Right lobe of liver (tissue), 6 donors: ENCODE measurements around the gene NADSYN1. TPM values are rescaled to one million over a fixed set of nuclear protein-coding genes. Genes with fewer than 3 reads are reported as not detected.
"Not testable (repeated sequence)": the region's sequence is repeated elsewhere in the genome, so short reads cannot be mapped to it uniquely, and the experiment has no call there.

Experiments used
- ATAC-seq, 4 donors: fragments of 200-7000 bp; cut with Tn5 transposase; one replicate each; pipeline ENCODE4 v1.9.1; 2020; ENCODE audit warnings: mild to moderate bottlenecking in 4 of 4, moderate library complexity in 4 of 4
- DNase-seq, 3 donors: peaks; one replicate each; pipeline ENCODE4 v3.0.0-alpha.2; 2020
- H3K27ac ChIP-seq, 3 donors: fragments of 200-600 bp; one replicate each; pipeline ENCODE4 v1.8.0; 2022
- H3K27me3 ChIP-seq, 2 donors: fragments of 200-600 bp; one replicate each; pipeline ENCODE4 v1.8.0; 2022
- H3K36me3 ChIP-seq, 4 donors: fragments of 200-600 bp; sonication (generic) in 1 of 4; one replicate each; pipeline versions ENCODE4 v1.5.1 to v1.8.0; 2017 to 2022; ENCODE audit warnings: control low read depth in 1 of 4
- H3K4me1 ChIP-seq, 4 donors: fragments of 200-600 bp; sonication (generic) in 1 of 4; one replicate each; pipeline versions ENCODE4 v1.5.1 to v1.8.0; 2017 to 2022; ENCODE audit warnings: control low read depth in 1 of 4
- H3K4me3 ChIP-seq, 3 donors: fragments of 200-600 bp; one replicate each; pipeline ENCODE4 v1.8.0; 2022
- H3K9me3 ChIP-seq, 4 donors: fragments of 200-600 bp; sonication (generic) in 1 of 4; one replicate each; pipeline versions ENCODE4 v1.5.1 to v1.8.0; 2017 to 2022; ENCODE audit warnings: control low read depth in 1 of 4
- CTCF ChIP-seq, 4 donors: fragments of 200-600 bp in 3 of 4; fragments of 450-650 bp in 1 of 4; IDR thresholded peaks; one replicate each; pipeline versions ENCODE4 v1.5.1 to v1.8.0; 2016 to 2022; ENCODE audit warnings: antibody characterized with exemption in 4 of 4, mild to moderate bottlenecking in 2 of 4
- POLR2A ChIP-seq: fragments of 450-650 bp; IDR thresholded peaks from one replicate; pipeline ENCODE4 v1.6.1; 2017; ENCODE audit warnings: antibody characterized with exemption, mild to moderate bottlenecking
- WGBS: methylation state at CpG from one replicate; pipeline ENCODE4 v1.1.6; 2018; ENCODE audit warnings: low coverage, low lambda C conversion rate; ENCODE audit not compliant: insufficient coverage; ENCODE audit errors: missing lambda C conversion rate; 5-methylcytosine and 5-hydroxymethylcytosine counted together
- intact Hi-C, 2 donors: fragments of 100-400 bp; cut with DNase I; formaldehyde crosslinking; loops; one replicate each; pipeline versions ENCODE4 v1.11.2 to v1.14.1; 2022
- total RNA-seq, 6 experiments: library from RNA; depleted of rRNA in 2 of 6; stranded (reverse); fragments of >200 nt in 2 of 6; fragmentation: NEBNext Ultra II Directional in 3 of 6; extraction: Animal tissue kit (Norgen Biotek cat#: 25700) in 3 of 6; gene quantifications; one replicate each; pipeline versions ENCODE4 v1.1.0 to v1.2.4, GENCODE V29; 2016 to 2023
- donor health status: DM: no; HTN: yes; CAD: no.
- donor health status: DM: no; HTN: no; CAD: no.
- donor health status: DM: no; HTN: no; CAD: no.
- donor health status: DM: no; HTN: yes; CAD: no.
- donor health status: DM: no; HTN: yes; CAD: no.

NADSYN1 gene
- total RNA-seq, 6 experiments from 2014 or later, result 26.4 to 54.7 (median 35.4) TPM

GRCh38 chr11:71519546-71519945 is 66.5 kb downstream of the NADSYN1 start:
- H3K4me3 ChIP-seq, result no peak overlapping the region
- DNase-seq, result peak in 1 of 3 donors; percentile 24

GRCh38 chr11:71525188-71525937 is 72.4 kb downstream of the NADSYN1 start:
- no peaks in the 10 kb centered on the region for H3K36me3 ChIP-seq
- no peaks in the 10 kb centered on the region for H3K9me3 ChIP-seq
- peaks cover 0 to 26% (median 11%) of the 10 kb centered on the region in 4 donors for H3K4me1 ChIP-seq
- no peak overlapping the region for H3K4me3 ChIP-seq
- WGBS, result 60% methylated on average over 2 of the region's 3 CpGs
- no peak for TF ChIP-seq POLR2A
- TF ChIP-seq CTCF (IDR thresholded peaks at IDR 0.05), result no peak
- no peaks in the 10 kb centered on the region for H3K27me3 ChIP-seq
- ATAC-seq, result peak; percentile 3 to 51 (median 15)
- intact Hi-C loops, result no loop called here
- peak in 1 of 3 donors; percentile 3 for DNase-seq
- H3K27ac ChIP-seq, result peak overlapping the region; percentile 72 to 79 (median 76)

More at GRCh38 chr11:71519546-71519945, 66.5 kb downstream of the NADSYN1 start:
- intact Hi-C loops, result no loop called here
- whole genome bisulfite sequencing, result 84% methylated on average over 5 of the region's 10 CpGs
- no peak for ATAC-seq
- H3K27me3 ChIP-seq, result no peaks in the 10 kb centered on the region
- TF ChIP-seq POLR2A (no peak), CTCF (IDR thresholded peaks at IDR 0.05) (no peak)
- no peaks in the 10 kb centered on the region for H3K4me1 ChIP-seq
- no peaks in the 10 kb centered on the region for H3K9me3 ChIP-seq
- no peaks in the 10 kb centered on the region for H3K36me3 ChIP-seq
- H3K27ac ChIP-seq, result no peak overlapping the region

- peak overlapping the region; percentile 72 to 79 (median 76) for H3K27ac ChIP-seq
- H3K9me3 ChIP-seq, result no peaks in the 10 kb centered on the region
- intact Hi-C loops, result no loop called here
- ATAC-seq, result peak; percentile 63 to 84 (median 82)
- WGBS, result 50% methylated on average over 1 of the region's 2 CpGs
- peak in 1 of 3 donors; percentile 56 for DNase-seq
- H3K27me3 ChIP-seq, result no peaks in the 10 kb centered on the region
- no peak for TF ChIP-seq POLR2A
- no peaks in the 10 kb centered on the region for H3K36me3 ChIP-seq
- peaks cover 0 to 26% (median 11%) of the 10 kb centered on the region in 4 donors for H3K4me1 ChIP-seq
- no peak overlapping the region for H3K4me3 ChIP-seq
Observed at GRCh38 chr11:71525938-71526495, 73.0 kb downstream of the NADSYN1 start.

- peak within 1 kb of the TSS; percentile 72 to 79 (median 76) for H3K27ac ChIP-seq
- peak in 2 of 3 donors; percentile 58 to 73 for DNase-seq
- intact Hi-C loops, result not testable (repeated sequence)
Observed at GRCh38 chr11:71526796-71527575, 74.0 kb downstream of the NADSYN1 start, which contains the start of gene KRTAP5-7. Gene KRTAP5-7 (plus strand): TSS chr11:71527267. CDS start chr11:71527301, 34 bp downstream.

GRCh38 chr11:71527576-71528210 is 74.7 kb downstream of the NADSYN1 start:
- TF ChIP-seq CTCF (IDR thresholded peaks at IDR 0.05) (no peak), POLR2A (peak; percentile 43)
- WGBS, result 58% methylated on average over 5 of the region's 6 CpGs
- intact Hi-C loops, result no loop called here
- no peak overlapping the region for H3K4me3 ChIP-seq
- no peaks in the 10 kb centered on the region for H3K36me3 ChIP-seq
- H3K27ac ChIP-seq, result peak overlapping the region; percentile 26 to 76 (median 47)
- peaks cover 0 to 26% (median 11%) of the 10 kb centered on the region in 4 donors for H3K4me1 ChIP-seq
- DNase-seq (peak in 1 of 3 donors; percentile 45), ATAC-seq (peak; percentile 1 to 43 (median 27))
- H3K27me3 ChIP-seq, result no peaks in the 10 kb centered on the region
- no peaks in the 10 kb centered on the region for H3K9me3 ChIP-seq

More at GRCh38 chr11:71526796-71527575, 74.0 kb downstream of the NADSYN1 start, which contains the start of gene KRTAP5-7:
- not testable (repeated sequence) for H3K9me3 ChIP-seq, H3K27me3 ChIP-seq, H3K4me3 ChIP-seq, H3K36me3 ChIP-seq
- ATAC-seq, result peak; percentile 63 to 84 (median 76)
- H3K4me1 ChIP-seq, result peaks cover 0 to 26% (median 11%) of the 10 kb centered on the region in 4 donors
- 15% methylated on average over 4 of the region's 10 CpGs for WGBS
